Fibroblast of skin of scalp (primary cell): ENCODE data around the gene BAIAP2L1.

ENCODE experiments used
- DNase-seq: peaks from one replicate; pipeline ENCODE4 v3.0.0-alpha.2; 2013

Gene BAIAP2L1

GRCh38 chr7:98357751-98358161, 43.1 kb downstream of the BAIAP2L1 start:
- peak; percentile 45 for DNase-seq

GRCh38 chr7:98355250-98355538, 45.7 kb downstream of the BAIAP2L1 start:
- no peak for DNase-seq

GRCh38 chr7:98354511-98355249, 46.2 kb downstream of the BAIAP2L1 start:
- DNase-seq = peak; percentile 83

GRCh38 chr7:98354052-98354451, 46.8 kb downstream of the BAIAP2L1 start:
- DNase-seq = no peak

GRCh38 chr7:98352621-98353020, 48.3 kb downstream of the BAIAP2L1 start:
- DNase-seq = peak; percentile 58

GRCh38 chr7:98351136-98351535, 49.8 kb downstream of the BAIAP2L1 start:
- no peak for DNase-seq

GRCh38 chr7:98348726-98349474, 52.0 kb downstream of the BAIAP2L1 start:
- DNase-seq = no peak

- no peak for DNase-seq
These were observed 54.3 kb downstream of the BAIAP2L1 start for GRCh38 chr7:98346515-98347069.

- DNase-seq = peak; percentile 67
These were observed 59.8 kb downstream of the BAIAP2L1 start for GRCh38 chr7:98341106-98341505.

GRCh38 chr7:98339043-98339442, 61.8 kb downstream of the BAIAP2L1 start:
- DNase-seq = no peak

GRCh38 chr7:98338441-98338840, 62.4 kb downstream of the BAIAP2L1 start:
- DNase-seq = no peak

- no peak for DNase-seq
These were observed 65.4 kb downstream of the BAIAP2L1 start for GRCh38 chr7:98335411-98335977.

- no peak for DNase-seq
These were observed 66.8 kb downstream of the BAIAP2L1 start for GRCh38 chr7:98334081-98334480.

GRCh38 chr7:98330926-98331529, 69.9 kb downstream of the BAIAP2L1 start:
- no peak for DNase-seq

GRCh38 chr7:98329791-98330373, 71.0 kb downstream of the BAIAP2L1 start:
- peak; percentile 65 for DNase-seq

- peak; percentile 72 for DNase-seq
These were observed 71.6 kb downstream of the BAIAP2L1 start for GRCh38 chr7:98329100-98329790.

GRCh38 chr7:98324782-98325181, 76.1 kb downstream of the BAIAP2L1 start:
- no peak for DNase-seq

- DNase-seq = no peak
These were observed 77.1 kb downstream of the BAIAP2L1 start for GRCh38 chr7:98323597-98324322.

- DNase-seq = no peak
These were observed 78.3 kb downstream of the BAIAP2L1 start for GRCh38 chr7:98322331-98323270.

GRCh38 chr7:98321301-98321700, 79.6 kb downstream of the BAIAP2L1 start:
- no peak for DNase-seq
